ENCODE measurements around the gene AGPAT1. TPM values are rescaled to one million over a fixed set of nuclear protein-coding genes. Genes with fewer than 3 reads are reported as not detected.

Gene AGPAT1
- total RNA-seq, 1 experiment from 2014 or later, result 84.5 TPM

DNA sequence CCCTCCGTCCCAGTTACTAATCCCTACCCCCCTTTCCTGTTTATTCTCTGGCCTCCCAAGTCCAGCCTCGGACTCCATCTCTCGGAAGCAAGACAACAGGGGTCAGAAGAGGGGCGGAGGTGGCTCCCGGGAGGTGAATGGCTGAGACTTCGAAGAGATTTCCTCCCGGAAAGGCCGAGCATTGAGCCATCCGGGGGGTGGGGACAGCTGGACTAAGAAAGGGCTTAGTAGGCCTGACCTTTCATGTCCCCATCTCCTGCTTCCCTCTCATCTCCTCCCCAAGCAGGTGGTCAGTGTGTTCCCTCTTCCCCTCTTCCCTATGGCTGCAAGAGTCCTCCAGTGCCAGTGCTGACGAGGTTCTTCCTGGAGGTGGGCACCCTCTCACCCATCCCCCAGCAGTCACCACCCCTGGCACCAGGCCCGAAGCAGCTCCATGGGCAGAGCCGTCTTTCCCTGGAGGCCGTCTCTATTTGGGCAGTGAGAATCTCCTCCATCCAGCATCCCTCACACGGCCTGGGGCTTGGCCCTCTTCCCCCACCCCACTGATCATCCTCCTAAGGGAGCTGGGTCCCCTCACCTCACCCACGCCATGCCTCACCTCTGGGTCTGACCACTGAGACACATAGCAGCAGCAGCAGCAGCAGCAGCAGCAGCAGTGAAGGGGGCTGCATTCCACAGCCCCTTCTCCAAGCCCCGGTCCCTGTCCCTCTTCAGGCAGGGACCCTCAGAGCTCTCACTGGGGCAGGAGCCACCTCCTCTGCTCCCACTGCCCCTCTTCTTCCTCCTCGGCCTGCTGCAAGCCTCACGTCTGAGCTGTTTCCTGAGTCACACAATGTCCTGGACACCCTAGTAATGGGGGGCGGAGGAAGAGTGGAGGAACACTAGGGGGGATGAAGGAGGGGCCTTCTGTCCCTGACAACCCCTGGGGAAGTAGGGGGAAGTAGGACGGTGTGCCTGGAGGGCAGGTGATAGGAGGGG is 47.7 kb upstream of the AGPAT1 start, which contains the start of gene NOTCH4 (continued):
- TF ChIP-seq, protein P1, sequence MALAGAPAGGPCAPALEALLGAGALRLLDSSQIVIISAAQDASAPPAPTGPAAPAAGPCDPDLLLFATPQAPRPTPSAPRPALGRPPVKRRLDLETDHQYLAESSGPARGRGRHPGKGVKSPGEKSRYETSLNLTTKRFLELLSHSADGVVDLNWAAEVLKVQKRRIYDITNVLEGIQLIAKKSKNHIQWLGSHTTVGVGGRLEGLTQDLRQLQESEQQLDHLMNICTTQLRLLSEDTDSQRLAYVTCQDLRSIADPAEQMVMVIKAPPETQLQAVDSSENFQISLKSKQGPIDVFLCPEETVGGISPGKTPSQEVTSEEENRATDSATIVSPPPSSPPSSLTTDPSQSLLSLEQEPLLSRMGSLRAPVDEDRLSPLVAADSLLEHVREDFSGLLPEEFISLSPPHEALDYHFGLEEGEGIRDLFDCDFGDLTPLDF (CRISPR knock-in tag; IDR thresholded peaks at IDR 0.05), result no peak
- no peak for TF ChIP-seq TEAD1 (CRISPR knock-in tag; IDR thresholded peaks at IDR 0.05)
- TF ChIP-seq, protein P2, sequence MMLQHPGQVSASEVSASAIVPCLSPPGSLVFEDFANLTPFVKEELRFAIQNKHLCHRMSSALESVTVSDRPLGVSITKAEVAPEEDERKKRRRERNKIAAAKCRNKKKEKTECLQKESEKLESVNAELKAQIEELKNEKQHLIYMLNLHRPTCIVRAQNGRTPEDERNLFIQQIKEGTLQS (CRISPR knock-in tag; conservative IDR thresholded peaks at IDR 0.05), result no peak

DNA sequence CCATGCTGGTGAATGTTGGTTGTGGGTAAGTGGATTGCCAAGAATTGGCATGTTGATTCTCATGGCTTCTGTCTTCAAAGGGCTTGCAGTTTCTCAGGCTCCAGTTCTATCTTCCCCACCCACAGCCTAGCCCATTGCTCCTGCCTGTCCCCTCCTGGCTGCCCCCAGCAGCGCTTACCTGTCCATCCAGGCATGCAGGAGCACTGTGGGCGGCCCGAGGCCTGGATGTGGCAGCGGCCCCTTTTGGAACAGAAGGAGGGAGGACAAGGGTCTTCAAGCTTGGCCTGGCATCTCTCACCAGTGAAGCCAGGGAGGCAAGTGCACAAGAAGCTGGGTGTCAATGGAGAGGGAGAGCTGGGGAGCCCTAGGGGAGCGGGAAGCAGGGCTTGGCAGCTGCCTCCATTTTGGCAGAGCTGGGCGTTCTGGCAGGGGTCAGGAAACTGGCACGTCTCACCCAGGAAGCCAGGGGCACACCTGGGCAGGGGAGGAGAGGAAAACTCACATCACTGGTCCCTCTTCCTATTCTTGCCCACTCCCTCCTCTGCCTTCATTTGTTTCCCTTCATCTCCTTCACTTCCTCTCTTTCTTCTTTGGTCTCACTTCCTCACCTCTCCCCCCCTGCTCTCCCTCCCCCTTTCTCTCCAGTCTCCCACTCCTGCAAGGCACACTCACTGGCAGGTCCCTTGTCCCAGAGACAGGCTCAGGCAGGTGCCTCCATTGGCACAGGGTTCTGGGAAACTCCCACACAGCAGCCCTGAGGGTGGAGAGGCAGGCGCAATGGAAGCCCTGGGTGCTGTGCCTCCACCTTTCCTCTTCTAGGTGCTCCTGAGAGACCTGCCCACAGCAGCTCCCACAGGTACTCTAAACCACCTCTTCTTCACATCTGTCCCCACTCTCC is 46.7 kb upstream of the AGPAT1 start:
- Mint-ChIP-seq H3K9me3 (no peaks in the 10 kb centered on the region), H3K4me1 (peaks cover 15% of the 10 kb centered on the region), H3K36me3 (no peaks in the 10 kb centered on the region), H3K27me3 (ENCODE audit: low read depth) (peaks cover 2% of the 10 kb centered on the region; the same call in 1 of the 2 replicates), H3K4me3 (no peak overlapping the region), H3K27ac (no peak overlapping the region)
- POLR2A ChIA-PET, result no interaction called here
- CTCF ChIA-PET, result interaction anchor here (1.1 kb wide), 1 partner anchor 27 kb away, joined by 3 read pairs; no protein-coding TSS in a partner anchor
- TF ChIP-seq, protein P3, sequence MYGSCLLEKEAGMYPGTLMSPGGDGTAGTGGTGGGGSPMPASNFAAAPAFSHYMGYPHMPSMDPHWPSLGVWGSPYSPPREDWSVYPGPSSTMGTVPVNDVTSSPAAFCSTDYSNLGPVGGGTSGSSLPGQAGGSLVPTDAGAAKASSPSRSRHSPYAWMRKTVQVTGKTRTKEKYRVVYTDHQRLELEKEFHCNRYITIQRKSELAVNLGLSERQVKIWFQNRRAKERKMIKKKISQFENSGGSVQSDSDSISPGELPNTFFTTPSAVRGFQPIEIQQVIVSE (CRISPR knock-in tag; IDR thresholded peaks at IDR 0.05; ENCODE audit: borderline replicate concordance), result no peak
- TF ChIP-seq, protein P4, sequence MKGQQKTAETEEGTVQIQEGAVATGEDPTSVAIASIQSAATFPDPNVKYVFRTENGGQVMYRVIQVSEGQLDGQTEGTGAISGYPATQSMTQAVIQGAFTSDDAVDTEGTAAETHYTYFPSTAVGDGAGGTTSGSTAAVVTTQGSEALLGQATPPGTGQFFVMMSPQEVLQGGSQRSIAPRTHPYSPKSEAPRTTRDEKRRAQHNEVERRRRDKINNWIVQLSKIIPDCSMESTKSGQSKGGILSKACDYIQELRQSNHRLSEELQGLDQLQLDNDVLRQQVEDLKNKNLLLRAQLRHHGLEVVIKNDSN (CRISPR knock-in tag; IDR thresholded peaks at IDR 0.05), result no peak
- no peak for TF ChIP-seq ZNF671 (CRISPR knock-in tag; IDR thresholded peaks at IDR 0.05)
- TF ChIP-seq, protein P5, sequence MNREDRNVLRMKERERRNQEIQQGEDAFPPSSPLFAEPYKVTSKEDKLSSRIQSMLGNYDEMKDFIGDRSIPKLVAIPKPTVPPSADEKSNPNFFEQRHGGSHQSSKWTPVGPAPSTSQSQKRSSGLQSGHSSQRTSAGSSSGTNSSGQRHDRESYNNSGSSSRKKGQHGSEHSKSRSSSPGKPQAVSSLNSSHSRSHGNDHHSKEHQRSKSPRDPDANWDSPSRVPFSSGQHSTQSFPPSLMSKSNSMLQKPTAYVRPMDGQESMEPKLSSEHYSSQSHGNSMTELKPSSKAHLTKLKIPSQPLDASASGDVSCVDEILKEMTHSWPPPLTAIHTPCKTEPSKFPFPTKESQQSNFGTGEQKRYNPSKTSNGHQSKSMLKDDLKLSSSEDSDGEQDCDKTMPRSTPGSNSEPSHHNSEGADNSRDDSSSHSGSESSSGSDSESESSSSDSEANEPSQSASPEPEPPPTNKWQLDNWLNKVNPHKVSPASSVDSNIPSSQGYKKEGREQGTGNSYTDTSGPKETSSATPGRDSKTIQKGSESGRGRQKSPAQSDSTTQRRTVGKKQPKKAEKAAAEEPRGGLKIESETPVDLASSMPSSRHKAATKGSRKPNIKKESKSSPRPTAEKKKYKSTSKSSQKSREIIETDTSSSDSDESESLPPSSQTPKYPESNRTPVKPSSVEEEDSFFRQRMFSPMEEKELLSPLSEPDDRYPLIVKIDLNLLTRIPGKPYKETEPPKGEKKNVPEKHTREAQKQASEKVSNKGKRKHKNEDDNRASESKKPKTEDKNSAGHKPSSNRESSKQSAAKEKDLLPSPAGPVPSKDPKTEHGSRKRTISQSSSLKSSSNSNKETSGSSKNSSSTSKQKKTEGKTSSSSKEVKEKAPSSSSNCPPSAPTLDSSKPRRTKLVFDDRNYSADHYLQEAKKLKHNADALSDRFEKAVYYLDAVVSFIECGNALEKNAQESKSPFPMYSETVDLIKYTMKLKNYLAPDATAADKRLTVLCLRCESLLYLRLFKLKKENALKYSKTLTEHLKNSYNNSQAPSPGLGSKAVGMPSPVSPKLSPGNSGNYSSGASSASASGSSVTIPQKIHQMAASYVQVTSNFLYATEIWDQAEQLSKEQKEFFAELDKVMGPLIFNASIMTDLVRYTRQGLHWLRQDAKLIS (CRISPR knock-in tag; IDR thresholded peaks at IDR 0.05; ENCODE audit: borderline replicate concordance), result no peak
- no peak for TF ChIP-seq ESRRA (CRISPR knock-in tag; IDR thresholded peaks at IDR 0.05; ENCODE audit: borderline replicate concordance)
- TF ChIP-seq NR3C1 (CRISPR knock-in tag; conservative IDR thresholded peaks at IDR 0.05; ENCODE audit: low read depth), result no peak
- TF ChIP-seq, protein P1 (CRISPR knock-in tag; IDR thresholded peaks at IDR 0.05), result no peak
- TF ChIP-seq TEAD1 (CRISPR knock-in tag; IDR thresholded peaks at IDR 0.05), result no peak
- ATAC-seq, result no peak
- no peak for DNase-seq (ENCODE audit: low spot score)

DNA sequence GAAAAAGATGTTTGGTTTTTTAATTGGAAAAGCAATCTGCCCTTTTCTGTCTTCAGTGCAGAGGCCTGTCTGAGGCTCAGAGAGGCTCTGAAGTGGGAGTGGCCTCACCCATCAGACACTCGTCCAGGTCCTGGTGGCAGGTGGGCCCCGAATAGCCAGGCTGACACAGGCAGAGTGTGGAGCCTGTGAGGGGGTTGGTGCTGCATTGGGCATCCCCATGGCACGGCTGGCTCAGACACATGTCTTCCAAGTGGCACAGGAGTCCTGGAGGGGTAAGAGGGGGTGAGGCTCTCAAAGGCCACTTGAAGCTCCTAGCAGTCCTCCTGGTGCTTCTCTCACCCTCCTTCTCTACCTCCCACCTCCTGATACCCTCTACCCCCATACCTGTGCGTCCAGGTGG is 44.1 kb upstream of the AGPAT1 start:
- ChIA-PET POLR2A (no interaction called here), CTCF (no interaction called here)
- ATAC-seq (no peak), DNase-seq (ENCODE audit: low spot score) (no peak)
- H3K4me1 Mint-ChIP-seq, result peaks cover 15% of the 10 kb centered on the region
- no peaks in the 10 kb centered on the region for H3K9me3 Mint-ChIP-seq
- no peak overlapping the region for H3K4me3 Mint-ChIP-seq
- no peak for TF ChIP-seq CBFB (CRISPR knock-in tag; IDR thresholded peaks at IDR 0.05; ENCODE audit: low read depth)
- no peak for TF ChIP-seq GTF2I (CRISPR knock-in tag; conservative IDR thresholded peaks at IDR 0.05)
- no peak for TF ChIP-seq GABPB1 (CRISPR knock-in tag; IDR thresholded peaks at IDR 0.05)
- TF ChIP-seq, protein P6, sequence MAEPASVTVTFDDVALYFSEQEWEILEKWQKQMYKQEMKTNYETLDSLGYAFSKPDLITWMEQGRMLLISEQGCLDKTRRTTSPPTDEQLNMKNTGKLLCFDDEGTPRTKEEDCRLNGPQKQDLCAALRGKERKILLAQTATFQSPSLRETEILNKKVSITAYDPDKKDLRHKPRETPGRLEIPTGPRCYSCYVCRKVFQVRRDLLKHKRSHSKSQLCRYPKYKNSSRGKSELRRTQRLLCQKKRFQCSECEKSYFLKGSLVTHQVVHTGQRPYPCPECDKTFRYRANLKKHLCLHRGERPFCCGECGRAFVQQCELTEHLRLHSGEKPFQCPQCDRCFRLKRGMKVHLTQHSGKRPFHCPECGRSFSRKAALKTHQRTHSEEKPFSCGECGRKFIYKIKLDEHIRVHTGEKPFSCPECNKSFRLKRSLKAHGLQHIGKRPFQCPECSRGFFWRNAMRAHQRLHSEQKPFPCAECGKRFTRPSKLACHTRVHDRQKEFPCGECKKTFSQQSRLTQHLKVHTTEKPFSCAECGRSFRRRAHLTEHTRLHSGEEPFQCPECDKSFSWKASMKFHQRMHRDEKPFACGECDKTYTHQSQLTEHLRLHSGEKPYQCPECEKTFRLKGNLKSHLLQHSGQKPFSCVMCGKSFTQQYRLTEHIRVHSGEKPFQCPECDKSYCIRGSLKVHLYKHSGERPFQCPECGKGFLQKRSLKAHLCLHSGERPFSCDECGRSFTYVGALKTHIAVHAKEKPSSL (CRISPR knock-in tag; conservative IDR thresholded peaks at IDR 0.05), result no peak
- TF ChIP-seq TEAD4 (CRISPR knock-in tag; IDR thresholded peaks at IDR 0.05), result no peak
- no peak for TF ChIP-seq HMGA2 (CRISPR knock-in tag; IDR thresholded peaks at IDR 0.05)
- TF ChIP-seq JAZF1 (CRISPR knock-in tag; IDR thresholded peaks at IDR 0.05), result no peak
- TF ChIP-seq, protein P7, sequence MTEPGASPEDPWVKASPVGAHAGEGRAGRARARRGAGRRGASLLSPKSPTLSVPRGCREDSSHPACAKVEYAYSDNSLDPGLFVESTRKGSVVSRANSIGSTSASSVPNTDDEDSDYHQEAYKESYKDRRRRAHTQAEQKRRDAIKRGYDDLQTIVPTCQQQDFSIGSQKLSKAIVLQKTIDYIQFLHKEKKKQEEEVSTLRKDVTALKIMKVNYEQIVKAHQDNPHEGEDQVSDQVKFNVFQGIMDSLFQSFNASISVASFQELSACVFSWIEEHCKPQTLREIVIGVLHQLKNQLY (CRISPR knock-in tag; IDR thresholded peaks at IDR 0.05), result no peak
- peaks cover 3% of the 10 kb centered on the region; the same call in 1 of the 2 replicates for H3K27me3 Mint-ChIP-seq (ENCODE audit: low read depth)
- H3K27ac Mint-ChIP-seq, result no peak overlapping the region
- no peaks in the 10 kb centered on the region for H3K36me3 Mint-ChIP-seq

All from WTC11 (cell line).